HCT116 (cell line): ENCODE results near the gene TARS3. TPM values are rescaled to one million over a fixed set of nuclear protein-coding genes. Genes with fewer than 3 reads are reported as not detected.

Experiments
- ATAC-seq: fragments of 200-7000 bp; cut with Tn5 transposase; 2 replicates; pipeline ENCODE4 v1.9.1; 2020; ENCODE audit warnings: mild to moderate bottlenecking, moderate library complexity
- BruUV-seq: library from RNA; stranded (reverse); fragments of 400-500 nt; replicated peaks from 2 replicates; lab custom pipeline; 2021; lab: Mats Ljungman, UMichigan
- CTCF ChIA-PET: fragments of 300-600 bp; sonication (Branson Sonifier 250); formaldehyde crosslinking; loops from one replicate; lab custom pipeline; 2021; ENCODE audit warnings: antibody characterized with exemption; lab: Charles Lee
- POLR2A ChIA-PET: fragments of 300-600, 350-600 bp; sonication (Branson Sonifier 250); formaldehyde crosslinking; loops from one replicate; lab custom pipeline; 2021; ENCODE audit warnings: antibody characterized with exemption; lab: Charles Lee
- RAD21 ChIA-PET, 2 experiments: fragments of 300-600 bp; sonication (Branson Sonifier 250); formaldehyde crosslinking; loops; one replicate each; lab custom pipeline; 2023; ENCODE audit warnings: low total read pairs in 2 of 2; ENCODE audit not compliant: uncharacterized antibody in 2 of 2, unreplicated experiment in 2 of 2, low non-redundant PET in 1 of 2; lab: Charles Lee
- DNase-seq: peaks from one replicate; pipeline ENCODE4 v3.0.0-alpha.2; 2010; ENCODE audit warnings: low read depth, low spot score
- H2AFZ ChIP-seq: fragments of 200-600 bp; shearing (Covaris generic), sonication (generic); 2 replicates; pipeline ENCODE4 v1.6.1; 2017; ENCODE audit warnings: low read depth, mixed run types, mixed read lengths, antibody characterized with exemption, low read length; ENCODE audit not compliant: poor library complexity, severe bottlenecking
- H3K27ac ChIP-seq: 2 replicates; pipeline ENCODE4 v1.5.1; 2012; ENCODE audit warnings: low read depth, low read length
- H3K27me3 ChIP-seq: fragments of 200-600 bp; sonication (generic); 2 replicates; pipeline ENCODE4 v1.6.1; 2016; ENCODE audit warnings: mixed run types, low read length, mixed read lengths; ENCODE audit not compliant: insufficient read depth
- H3K36me3 ChIP-seq, 2 experiments: fragments of 200-500 bp in 1 of 2; fragments of 200-600 bp in 1 of 2; sonication (Bioruptor generic) in 1 of 2; sonication (generic) in 1 of 2; 2 replicates each; pipeline versions ENCODE4 v1.5.1 to v1.6.1; 2014 to 2016; ENCODE audit warnings: low read length in 2 of 2, inconsistent platforms in 1 of 2, mixed read lengths in 1 of 2, mixed run types in 1 of 2; ENCODE audit not compliant: insufficient read depth in 2 of 2, control insufficient read depth in 1 of 2
- H3K4me1 ChIP-seq, 2 experiments: fragments of 200-600 bp in 1 of 2; sonication (generic) in 1 of 2; 2 replicates each; pipeline versions ENCODE4 v1.5.1 to v1.6.1; 2012 to 2017; ENCODE audit warnings: low read length in 2 of 2, inconsistent platforms in 1 of 2, mild to moderate bottlenecking in 1 of 2, mixed read lengths in 1 of 2, mixed run types in 1 of 2, moderate library complexity in 1 of 2; ENCODE audit not compliant: insufficient read depth in 2 of 2, control insufficient read depth in 1 of 2
- H3K4me2 ChIP-seq: fragments of 200-600 bp; sonication (generic); 2 replicates; pipeline ENCODE4 v1.6.1; 2017; ENCODE audit warnings: mixed run types, low read length, mixed read lengths
- H3K4me3 ChIP-seq, 2 experiments: fragments of 200-600 bp in 1 of 2; sonication (generic) in 1 of 2; replicated peaks in 1 of 2; 2 replicates each; pipeline ENCODE4 v1.5.1; 2011 to 2016; ENCODE audit warnings: low read length in 2 of 2, control low read depth in 1 of 2, low read depth in 1 of 2, mild to moderate bottlenecking in 1 of 2, mixed read lengths in 1 of 2, mixed run types in 1 of 2
- H3K79me2 ChIP-seq: fragments of 200-600 bp; sonication (generic); 2 replicates; pipeline ENCODE4 v1.6.1; 2017; ENCODE audit warnings: mild to moderate bottlenecking, mixed run types, low read length, moderate library complexity, mixed read lengths; ENCODE audit not compliant: insufficient read depth
- H3K9ac ChIP-seq: fragments of 200-600 bp; sonication (generic); 2 replicates; pipeline ENCODE4 v1.6.1; 2016; ENCODE audit warnings: low read length, mixed read lengths
- H3K9me2 ChIP-seq: fragments of 200-600 bp; sonication (generic), shearing (Covaris generic); 2 replicates; pipeline ENCODE4 v1.6.1; 2017; ENCODE audit warnings: mixed run types, mild to moderate bottlenecking, moderate library complexity; ENCODE audit not compliant: insufficient read depth
- H3K9me3 ChIP-seq, 2 experiments: fragments of 200-500 bp in 1 of 2; fragments of 200-600 bp in 1 of 2; sonication (Bioruptor generic) in 1 of 2; sonication (generic) in 1 of 2; 2 replicates each; pipeline ENCODE4 v1.6.1; 2014 to 2017; ENCODE audit warnings: low read length in 2 of 2, mixed read lengths in 2 of 2, inconsistent platforms in 1 of 2, low read depth in 1 of 2, mild to moderate bottlenecking in 1 of 2, mixed run types in 1 of 2, moderate library complexity in 1 of 2; ENCODE audit not compliant: control insufficient read depth in 1 of 2, insufficient read depth in 1 of 2
- H4K20me1 ChIP-seq: fragments of 200-600 bp; sonication (generic), shearing (Covaris generic); 2 replicates; pipeline ENCODE4 v1.6.1; 2017; ENCODE audit warnings: mixed run types, mild to moderate bottlenecking, moderate library complexity; ENCODE audit not compliant: insufficient read depth
- POLR2AphosphoS5 ChIP-seq: IDR thresholded peaks from 2 replicates; pipeline ENCODE4 v1.6.1; 2011; ENCODE audit warnings: mild to moderate bottlenecking, low read depth, low read length, moderate library complexity
- RAD21 ChIP-seq: IDR thresholded peaks from 2 replicates; pipeline ENCODE4 v1.6.1; 2012; ENCODE audit warnings: low read depth, mild to moderate bottlenecking
- SP1 ChIP-seq: IDR thresholded peaks from 2 replicates; pipeline ENCODE4 v1.6.1; 2012; ENCODE audit warnings: low read depth
- SRF ChIP-seq: IDR thresholded peaks from 2 replicates; pipeline ENCODE4 v1.6.1; 2012; ENCODE audit warnings: low read depth
- intact Hi-C: fragments of 100-400 bp; cut with micrococcal nuclease; formaldehyde crosslinking; loops from 2 replicates; pipeline ENCODE4 v1.10.0; 2022
- total RNA-seq: library from RNA; stranded (reverse); gene quantifications from one replicate; pipeline ENCODE4 v1.2.1, GENCODE V29; 2021; ENCODE audit not compliant: unreplicated experiment

Gene TARS3
- total RNA-seq, 1 experiment from 2014 or later = 11.1 TPM

GRCh38 chr15:101684877-101685276 is 39.4 kb downstream of the TARS3 start:
- no peak overlapping the region for H3K4me2 ChIP-seq
- ChIA-PET RAD21 (no interaction called here), CTCF (no interaction called here), POLR2A (no interaction called here)
- ATAC-seq (no peak), DNase-seq (no peak)
- H3K36me3 ChIP-seq = peaks cover 0 to 6% of the 10 kb centered on the region in 2 experiments; a peak in 1 of 4 replicates
- intact Hi-C loops = no loop called here
- H3K9me2 ChIP-seq = no peaks in the 10 kb centered on the region
- no peaks in the 10 kb centered on the region for H3K27me3 ChIP-seq
- H3K9ac ChIP-seq = no peak overlapping the region
- no peak overlapping the region for H2AFZ ChIP-seq
- no peak overlapping the region for H3K27ac ChIP-seq
- H3K9me3 ChIP-seq = no peaks in the 10 kb centered on the region
- H3K4me3 ChIP-seq = no peak overlapping the region
- H3K4me1 ChIP-seq = no peaks in the 10 kb centered on the region
- no peaks in the 10 kb centered on the region for H4K20me1 ChIP-seq
- H3K79me2 ChIP-seq = no peaks in the 10 kb centered on the region
- no TSS peak for BruUV-seq
- TF ChIP-seq RAD21 (no peak), SP1 (no peak), POLR2AphosphoS5 (no peak)
- TF ChIP-seq, all 23 proteins: peak for 0

GRCh38 chr15:101684384-101684783 is 39.9 kb downstream of the TARS3 start:
- intact Hi-C loops = no loop called here
- no peaks in the 10 kb centered on the region for H3K9me3 ChIP-seq
- RAD21 ChIA-PET = no interaction called here
- H3K36me3 ChIP-seq = peaks cover 0 to 6% of the 10 kb centered on the region in 2 experiments; a peak in 1 of 4 replicates
- H3K4me3 ChIP-seq = no peak overlapping the region
- POLR2A ChIA-PET = no interaction called here
- no peaks in the 10 kb centered on the region for H3K4me1 ChIP-seq
- TF ChIP-seq SRF = no peak
- no peak for TF ChIP-seq RAD21
- no peaks in the 10 kb centered on the region for H4K20me1 ChIP-seq
- DNase-seq = no peak
- CTCF ChIA-PET = no interaction called here
- no peaks in the 10 kb centered on the region for H3K9me2 ChIP-seq
- H3K27ac ChIP-seq = no peak overlapping the region
- no peak overlapping the region for H2AFZ ChIP-seq
- H3K4me2 ChIP-seq = no peak overlapping the region
- no peaks in the 10 kb centered on the region for H3K27me3 ChIP-seq
- no peak for ATAC-seq
- no peak overlapping the region for H3K9ac ChIP-seq
- H3K79me2 ChIP-seq = no peaks in the 10 kb centered on the region
- BruUV-seq = no TSS peak
